Measurements from ENCODE around the gene CEP250. TPM values are rescaled to one million over a fixed set of nuclear protein-coding genes. Genes with fewer than 3 reads are reported as not detected.

Gene CEP250
- total RNA-seq, 1 experiment from 2014 or later, result 42.3 TPM

- DNase-seq (ENCODE audit: low read depth, low spot score), result no peak
- no peak overlapping the region for H3K9ac ChIP-seq (ENCODE audit: low read length)
- no peaks in the 10 kb centered on the region for H3K27me3 ChIP-seq (ENCODE audit: insufficient read depth, low read length)
- POLR2A ChIA-PET, result no interaction called here
- H4K20me1 ChIP-seq (ENCODE audit: insufficient read depth), result no peaks in the 10 kb centered on the region
- intact Hi-C loops (cut with micrococcal nuclease), result no loop called here
- no peaks in the 10 kb centered on the region for H3K9me2 ChIP-seq (ENCODE audit: insufficient read depth)
- CTCF ChIA-PET, result no interaction called here
- no peak overlapping the region for H3K4me3 ChIP-seq (replicated peaks in 1 of 2; ENCODE audit: low read depth in 1 of 2, low read length in 2 of 2)
- H3K4me2 ChIP-seq (ENCODE audit: low read length), result no peak overlapping the region
- no peak for TF ChIP-seq TCF7L2 (IDR thresholded peaks at IDR 0.05; ENCODE audit: borderline replicate concordance, extremely low read depth, insufficient read depth, insufficient read length)
- no peak for TF ChIP-seq EZH2phosphoT487 (IDR thresholded peaks at IDR 0.05; ENCODE audit: borderline replicate concordance)
- no peak for TF ChIP-seq EZH2 (IDR thresholded peaks at IDR 0.05)
- TF ChIP-seq MAX (IDR thresholded peaks at IDR 0.05), result no peak
- TF ChIP-seq, protein P1, sequence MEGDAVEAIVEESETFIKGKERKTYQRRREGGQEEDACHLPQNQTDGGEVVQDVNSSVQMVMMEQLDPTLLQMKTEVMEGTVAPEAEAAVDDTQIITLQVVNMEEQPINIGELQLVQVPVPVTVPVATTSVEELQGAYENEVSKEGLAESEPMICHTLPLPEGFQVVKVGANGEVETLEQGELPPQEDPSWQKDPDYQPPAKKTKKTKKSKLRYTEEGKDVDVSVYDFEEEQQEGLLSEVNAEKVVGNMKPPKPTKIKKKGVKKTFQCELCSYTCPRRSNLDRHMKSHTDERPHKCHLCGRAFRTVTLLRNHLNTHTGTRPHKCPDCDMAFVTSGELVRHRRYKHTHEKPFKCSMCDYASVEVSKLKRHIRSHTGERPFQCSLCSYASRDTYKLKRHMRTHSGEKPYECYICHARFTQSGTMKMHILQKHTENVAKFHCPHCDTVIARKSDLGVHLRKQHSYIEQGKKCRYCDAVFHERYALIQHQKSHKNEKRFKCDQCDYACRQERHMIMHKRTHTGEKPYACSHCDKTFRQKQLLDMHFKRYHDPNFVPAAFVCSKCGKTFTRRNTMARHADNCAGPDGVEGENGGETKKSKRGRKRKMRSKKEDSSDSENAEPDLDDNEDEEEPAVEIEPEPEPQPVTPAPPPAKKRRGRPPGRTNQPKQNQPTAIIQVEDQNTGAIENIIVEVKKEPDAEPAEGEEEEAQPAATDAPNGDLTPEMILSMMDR (IDR thresholded peaks at IDR 0.05 in 2 of 3, conservative IDR thresholded peaks at IDR 0.05 in 1 of 3; ENCODE audit: borderline replicate concordance in 1 of 3, insufficient read depth in 1 of 3, low read depth in 2 of 3, low read length in 2 of 3), result no peak
- TF ChIP-seq SIN3A (IDR thresholded peaks at IDR 0.05; ENCODE audit: low read depth), result no peak
- no peak for TF ChIP-seq CEBPB (IDR thresholded peaks at IDR 0.05; ENCODE audit: low read depth)
- TF ChIP-seq POLR2AphosphoS5 (IDR thresholded peaks at IDR 0.05; ENCODE audit: low read depth, low read length), result no peak
- TF ChIP-seq CBX3 (IDR thresholded peaks at IDR 0.05; ENCODE audit: low read depth), result no peak
- TF ChIP-seq ELF1 (IDR thresholded peaks at IDR 0.05; ENCODE audit: borderline replicate concordance, low read depth), result no peak
- TF ChIP-seq SRF (IDR thresholded peaks at IDR 0.05; ENCODE audit: low read depth), result no peak
- TF ChIP-seq, protein P2, sequence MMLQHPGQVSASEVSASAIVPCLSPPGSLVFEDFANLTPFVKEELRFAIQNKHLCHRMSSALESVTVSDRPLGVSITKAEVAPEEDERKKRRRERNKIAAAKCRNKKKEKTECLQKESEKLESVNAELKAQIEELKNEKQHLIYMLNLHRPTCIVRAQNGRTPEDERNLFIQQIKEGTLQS (IDR thresholded peaks at IDR 0.05), result no peak
- TF ChIP-seq FOSL1 (IDR thresholded peaks at IDR 0.05; ENCODE audit: low read depth), result no peak
- no peaks in the 10 kb centered on the region for H3K9me3 ChIP-seq (ENCODE audit: control insufficient read depth in 1 of 2, insufficient read depth in 1 of 2, low read depth in 1 of 2, low read length in 2 of 2)
- RAD21 ChIA-PET (ENCODE audit: low non-redundant PET in 1 of 2, low total read pairs in 2 of 2, uncharacterized antibody in 2 of 2, unreplicated experiment in 2 of 2), result no interaction called here
- no peak for ATAC-seq
- H2AFZ ChIP-seq (ENCODE audit: low read depth, low read length, poor library complexity, severe bottlenecking), result no peak overlapping the region
- H3K36me3 ChIP-seq (ENCODE audit: control insufficient read depth in 1 of 2, insufficient read depth in 2 of 2, low read length in 2 of 2), result peaks cover 31 to 50% of the 10 kb centered on the region in 2 experiments
- H3K79me2 ChIP-seq (ENCODE audit: insufficient read depth, low read length), result no peaks in the 10 kb centered on the region
- H3K4me1 ChIP-seq (ENCODE audit: control insufficient read depth in 1 of 2, insufficient read depth in 2 of 2, low read length in 2 of 2), result peaks cover 12 to 19% of the 10 kb centered on the region in 2 experiments
- no TSS peak for BruUV-seq (replicated peaks)
- H3K27ac ChIP-seq (ENCODE audit: low read depth, low read length), result no peak overlapping the region
These were observed 16.8 kb downstream of the CEP250 start for GRCh38 chr20:35472209-35472608.

Measured in HCT116 (cell line).